Activated T-helper 2 cell treated with anti-CD3 and anti-CD28 coated beads, Interferon-gamma antibody, Interleukin-2, Interleukin-4, amounts not matched to agents 10 μg/mL and 5 μg/mL and 100 μg/mL, durations not matched to agents 14 hours and 24 hours and 36 hours (primary cell): Measurements from ENCODE around the gene STK24. TPM values are rescaled to one million over a fixed set of nuclear protein-coding genes. Genes with fewer than 3 reads are reported as not detected.

Experiments
- DNase-seq: peaks from one replicate; pipeline ENCODE4 v3.0.0; 2021; ENCODE audit warnings: low spot score
- H3K27ac Mint-ChIP-seq: one replicate; pipeline ENCODE4 v1.8.0; 2021; ENCODE audit warnings: mixed read lengths
- H3K27me3 Mint-ChIP-seq: one replicate; pipeline ENCODE4 v1.8.0; 2021; ENCODE audit warnings: low read depth, mixed read lengths
- H3K36me3 Mint-ChIP-seq: one replicate; pipeline ENCODE4 v1.8.0; 2021; ENCODE audit warnings: low read depth, mixed read lengths
- H3K4me1 Mint-ChIP-seq: one replicate; pipeline ENCODE4 v1.8.0; 2021; ENCODE audit warnings: low read depth, mixed read lengths
- H3K4me3 Mint-ChIP-seq: one replicate; pipeline ENCODE4 v1.8.0; 2021; ENCODE audit warnings: low read depth, mild to moderate bottlenecking, moderate library complexity, mixed read lengths
- H3K9me3 Mint-ChIP-seq: one replicate; pipeline ENCODE4 v1.8.0; 2021; ENCODE audit warnings: mixed read lengths
- intact Hi-C: fragments of 100-400 bp; cut with micrococcal nuclease; formaldehyde crosslinking; loops from one replicate; pipeline ENCODE4 v1.15.1; 2023
- total RNA-seq: library from RNA; stranded (reverse); gene quantifications from 2 replicates; pipeline ENCODE4 v1.2.3, GENCODE V29; 2022

The STK24 gene
- total RNA-seq, 1 donor from 2014 or later = 127 TPM

- H3K36me3 Mint-ChIP-seq = peaks cover 26% of the 10 kb centered on the region
- peaks cover 28% of the 10 kb centered on the region for H3K4me1 Mint-ChIP-seq
- no peaks in the 10 kb centered on the region for H3K9me3 Mint-ChIP-seq
- H3K27ac Mint-ChIP-seq = no peak overlapping the region
- H3K27me3 Mint-ChIP-seq = no peaks in the 10 kb centered on the region
- intact Hi-C loops = no loop called here
- H3K4me3 Mint-ChIP-seq = no peak overlapping the region
- DNase-seq = no peak
These were observed 82.1 kb downstream of the STK24 start for GRCh38 chr13:98494769-98495168.

- H3K9me3 Mint-ChIP-seq = no peaks in the 10 kb centered on the region
- H3K36me3 Mint-ChIP-seq = peaks cover 23% of the 10 kb centered on the region
- no peak for DNase-seq
- H3K4me1 Mint-ChIP-seq = peaks cover 37% of the 10 kb centered on the region
- no peak overlapping the region for H3K4me3 Mint-ChIP-seq
- intact Hi-C loops = no loop called here
- H3K27ac Mint-ChIP-seq = no peak overlapping the region
- no peaks in the 10 kb centered on the region for H3K27me3 Mint-ChIP-seq
These were observed 83.7 kb downstream of the STK24 start for GRCh38 chr13:98493042-98493712.

- DNase-seq = no peak
- Mint-ChIP-seq H3K9me3 (no peaks in the 10 kb centered on the region), H3K36me3 (peaks cover 18% of the 10 kb centered on the region), H3K27ac (no peak overlapping the region), H3K4me1 (peaks cover 37% of the 10 kb centered on the region), H3K27me3 (no peaks in the 10 kb centered on the region), H3K4me3 (no peak overlapping the region)
- intact Hi-C loops = no loop called here
These were observed 84.4 kb downstream of the STK24 start for GRCh38 chr13:98492335-98493041.

- DNase-seq = no peak
- peaks cover 18% of the 10 kb centered on the region for H3K36me3 Mint-ChIP-seq
- H3K27ac Mint-ChIP-seq = no peak overlapping the region
- no peak overlapping the region for H3K4me3 Mint-ChIP-seq
- no peaks in the 10 kb centered on the region for H3K9me3 Mint-ChIP-seq
- no peaks in the 10 kb centered on the region for H3K27me3 Mint-ChIP-seq
- intact Hi-C loops = no loop called here
- H3K4me1 Mint-ChIP-seq = peaks cover 42% of the 10 kb centered on the region
These were observed 86.0 kb downstream of the STK24 start for GRCh38 chr13:98490866-98491265.

GRCh38 chr13:98490195-98490836 lies 86.6 kb downstream of the STK24 start:
- peaks cover 48% of the 10 kb centered on the region for H3K4me1 Mint-ChIP-seq
- no peak overlapping the region for H3K4me3 Mint-ChIP-seq
- DNase-seq = no peak
- no peaks in the 10 kb centered on the region for H3K27me3 Mint-ChIP-seq
- no peaks in the 10 kb centered on the region for H3K9me3 Mint-ChIP-seq
- intact Hi-C loops = no loop called here
- no peak overlapping the region for H3K27ac Mint-ChIP-seq
- peaks cover 21% of the 10 kb centered on the region for H3K36me3 Mint-ChIP-seq

GRCh38 chr13:98489446-98490194 lies 87.3 kb downstream of the STK24 start:
- Mint-ChIP-seq H3K36me3 (peaks cover 20% of the 10 kb centered on the region), H3K4me3 (no peak overlapping the region), H3K9me3 (no peaks in the 10 kb centered on the region), H3K4me1 (peaks cover 54% of the 10 kb centered on the region), H3K27ac (peak overlapping the region; percentile 6), H3K27me3 (no peaks in the 10 kb centered on the region)
- no peak for DNase-seq
- intact Hi-C loops = no loop called here

GRCh38 chr13:98488736-98489135 lies 88.2 kb downstream of the STK24 start:
- Mint-ChIP-seq H3K27me3 (no peaks in the 10 kb centered on the region), H3K4me1 (peaks cover 59% of the 10 kb centered on the region), H3K27ac (no peak overlapping the region), H3K36me3 (peaks cover 18% of the 10 kb centered on the region), H3K4me3 (no peak overlapping the region), H3K9me3 (no peaks in the 10 kb centered on the region)
- intact Hi-C loops = no loop called here
- DNase-seq = no peak

GRCh38 chr13:98487522-98487921 lies 89.4 kb downstream of the STK24 start:
- Mint-ChIP-seq H3K9me3 (no peaks in the 10 kb centered on the region), H3K27ac (no peak overlapping the region), H3K27me3 (no peaks in the 10 kb centered on the region), H3K4me3 (no peak overlapping the region), H3K4me1 (peaks cover 61% of the 10 kb centered on the region), H3K36me3 (peaks cover 16% of the 10 kb centered on the region)
- intact Hi-C loops = no loop called here
- no peak for DNase-seq

GRCh38 chr13:98487016-98487415 lies 89.9 kb downstream of the STK24 start:
- Mint-ChIP-seq H3K4me1 (peaks cover 61% of the 10 kb centered on the region), H3K4me3 (no peak overlapping the region), H3K27me3 (no peaks in the 10 kb centered on the region)

GRCh38 chr13:98486412-98486811 lies 90.5 kb downstream of the STK24 start:
- intact Hi-C loops = no loop called here
- peaks cover 63% of the 10 kb centered on the region for H3K4me1 Mint-ChIP-seq
- H3K27ac Mint-ChIP-seq = no peak overlapping the region
- H3K4me3 Mint-ChIP-seq = no peak overlapping the region
- H3K36me3 Mint-ChIP-seq = peaks cover 19% of the 10 kb centered on the region
- H3K27me3 Mint-ChIP-seq = no peaks in the 10 kb centered on the region
- no peak for DNase-seq
- H3K9me3 Mint-ChIP-seq = no peaks in the 10 kb centered on the region

More at GRCh38 chr13:98487016-98487415, 89.9 kb downstream of the STK24 start:
- H3K27ac Mint-ChIP-seq = no peak overlapping the region
- H3K9me3 Mint-ChIP-seq = no peaks in the 10 kb centered on the region
- intact Hi-C loops = no loop called here
- H3K36me3 Mint-ChIP-seq = peaks cover 16% of the 10 kb centered on the region
- DNase-seq = no peak

- Mint-ChIP-seq H3K27ac (peak overlapping the region; percentile 66), H3K4me1 (peaks cover 64% of the 10 kb centered on the region)
- DNase-seq = no peak
These were observed 91.3 kb downstream of the STK24 start for GRCh38 chr13:98485561-98485960.

GRCh38 chr13:98484289-98485219 lies 92.4 kb downstream of the STK24 start:
- peaks cover 24% of the 10 kb centered on the region for H3K36me3 Mint-ChIP-seq
- peak overlapping the region; percentile 27 for H3K4me3 Mint-ChIP-seq
- H3K4me1 Mint-ChIP-seq = peaks cover 59% of the 10 kb centered on the region
- no peaks in the 10 kb centered on the region for H3K27me3 Mint-ChIP-seq
- intact Hi-C loops = no loop called here
- no peak for DNase-seq
- no peaks in the 10 kb centered on the region for H3K9me3 Mint-ChIP-seq
- peak overlapping the region; percentile 65 for H3K27ac Mint-ChIP-seq

More at GRCh38 chr13:98485561-98485960, 91.3 kb downstream of the STK24 start:
- no peaks in the 10 kb centered on the region for H3K9me3 Mint-ChIP-seq
- no peaks in the 10 kb centered on the region for H3K27me3 Mint-ChIP-seq
- intact Hi-C loops = no loop called here
- no peak overlapping the region for H3K4me3 Mint-ChIP-seq
- peaks cover 23% of the 10 kb centered on the region for H3K36me3 Mint-ChIP-seq
